C4-2B (cell line): ENCODE measurements around the gene PID1.

Experiments
- CTCF ChIP-seq: fragments of 450-650 bp; conservative IDR thresholded peaks from 2 replicates; pipeline ENCODE4 v1.5.1; 2017; ENCODE audit warnings: mild to moderate bottlenecking
- ZFX ChIP-seq: fragments of 450-650 bp; IDR thresholded peaks from 2 replicates; pipeline ENCODE4 v1.6.1; 2017

- TF ChIP-seq CTCF = no peak
- no peak for TF ChIP-seq ZFX
Observed at GRCh38 chr2:229098801-229099200, 172.3 kb downstream of the PID1 start.
